Peyer's patch (tissue), 4 donors: ENCODE results near the gene ZFP92. TPM values are rescaled to one million over a fixed set of nuclear protein-coding genes. Genes with fewer than 3 reads are reported as not detected.

Experiments
- DNase-seq, 3 donors: peaks; one replicate each; pipeline ENCODE4 v3.0.0-alpha.2; 2017 to 2019
- H3K27ac ChIP-seq, 4 donors: fragments of 200-600 bp; sonication (generic); one replicate each; pipeline ENCODE4 v1.5.1; 2016 to 2019
- H3K27me3 ChIP-seq, 2 donors: fragments of 200-600 bp; sonication (generic); one replicate each; pipeline ENCODE4 v1.5.1; 2019
- H3K36me3 ChIP-seq, 3 donors: fragments of 200-600 bp; sonication (generic); one replicate each; pipeline ENCODE4 v1.5.1; 2016 to 2019
- H3K4me1 ChIP-seq, 4 donors: fragments of 200-600 bp; sonication (generic); one replicate each; pipeline ENCODE4 v1.5.1; 2016 to 2019
- H3K4me3 ChIP-seq, 4 donors: fragments of 200-600 bp; sonication (generic); 1 replicate in 3 of 4; 2 replicates in 1 of 4; pipeline ENCODE4 v1.5.1; 2016 to 2019; ENCODE audit warnings: mild to moderate bottlenecking in 1 of 4
- H3K9me3 ChIP-seq, 4 donors: fragments of 200-600 bp; sonication (generic); one replicate each; pipeline ENCODE4 v1.5.1; 2016 to 2019; ENCODE audit warnings: mild to moderate bottlenecking in 1 of 4
- POLR2A ChIP-seq, 2 donors: fragments of 450-650 bp; IDR thresholded peaks; one replicate each; pipeline ENCODE4 v1.5.1; 2017; ENCODE audit warnings: antibody characterized with exemption in 2 of 2, mild to moderate bottlenecking in 2 of 2, moderate library complexity in 2 of 2
- total RNA-seq, 4 donors: library from RNA; depleted of rRNA; stranded (reverse); fragments of >200 nt; gene quantifications; one replicate each; pipeline ENCODE4 v1.1.0, GENCODE V29; 2016
- TF ChIP-seq, protein P1 (sequence below), 6 experiments: fragments of 450-650 bp in 4 of 6; fragments of 200-600 bp in 2 of 6; sonication (generic) in 1 of 6; IDR thresholded peaks; one replicate each; pipeline ENCODE4 v1.5.1; 2017 to 2019; ENCODE audit warnings: antibody characterized with exemption in 6 of 6, mild to moderate bottlenecking in 3 of 6, moderate library complexity in 1 of 6

Gene ZFP92
- total RNA-seq, 4 donors from 2014 or later: 0.19 to 2.3 (median 0.81) TPM

DNA sequence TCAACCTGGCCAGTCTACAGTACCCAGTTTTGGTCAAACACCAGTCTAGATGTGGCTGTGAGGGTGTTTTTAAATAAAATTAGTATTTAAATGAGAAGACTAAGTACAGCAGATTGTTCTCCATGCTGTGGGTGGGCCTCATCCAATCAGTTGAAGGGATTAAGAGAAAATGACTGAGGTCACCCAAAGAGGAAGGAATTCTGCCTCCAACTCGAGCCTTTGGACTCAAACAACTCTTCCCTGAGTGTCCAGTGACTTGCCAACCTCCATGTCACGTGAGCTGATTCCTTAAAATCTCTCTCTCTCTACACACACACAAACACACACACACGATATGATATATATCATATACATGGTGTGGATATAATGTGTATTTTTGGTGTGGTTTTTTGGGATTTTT lies 24.6 kb downstream of the ZFP92 start:
- no peak overlapping the region for H3K4me3 ChIP-seq
- no peak overlapping the region for H3K27ac ChIP-seq
- no peaks in the 10 kb centered on the region for H3K27me3 ChIP-seq
- H3K36me3 ChIP-seq: no peaks in the 10 kb centered on the region
- H3K4me1 ChIP-seq: no peaks in the 10 kb centered on the region
- DNase-seq: no peak
- H3K9me3 ChIP-seq: peaks cover 0 to 3% (median 0%) of the 10 kb centered on the region in 4 donors
- TF ChIP-seq POLR2A (IDR thresholded peaks at IDR 0.05): no peak
- TF ChIP-seq, protein P1, sequence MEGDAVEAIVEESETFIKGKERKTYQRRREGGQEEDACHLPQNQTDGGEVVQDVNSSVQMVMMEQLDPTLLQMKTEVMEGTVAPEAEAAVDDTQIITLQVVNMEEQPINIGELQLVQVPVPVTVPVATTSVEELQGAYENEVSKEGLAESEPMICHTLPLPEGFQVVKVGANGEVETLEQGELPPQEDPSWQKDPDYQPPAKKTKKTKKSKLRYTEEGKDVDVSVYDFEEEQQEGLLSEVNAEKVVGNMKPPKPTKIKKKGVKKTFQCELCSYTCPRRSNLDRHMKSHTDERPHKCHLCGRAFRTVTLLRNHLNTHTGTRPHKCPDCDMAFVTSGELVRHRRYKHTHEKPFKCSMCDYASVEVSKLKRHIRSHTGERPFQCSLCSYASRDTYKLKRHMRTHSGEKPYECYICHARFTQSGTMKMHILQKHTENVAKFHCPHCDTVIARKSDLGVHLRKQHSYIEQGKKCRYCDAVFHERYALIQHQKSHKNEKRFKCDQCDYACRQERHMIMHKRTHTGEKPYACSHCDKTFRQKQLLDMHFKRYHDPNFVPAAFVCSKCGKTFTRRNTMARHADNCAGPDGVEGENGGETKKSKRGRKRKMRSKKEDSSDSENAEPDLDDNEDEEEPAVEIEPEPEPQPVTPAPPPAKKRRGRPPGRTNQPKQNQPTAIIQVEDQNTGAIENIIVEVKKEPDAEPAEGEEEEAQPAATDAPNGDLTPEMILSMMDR (IDR thresholded peaks at IDR 0.05): no peak

DNA sequence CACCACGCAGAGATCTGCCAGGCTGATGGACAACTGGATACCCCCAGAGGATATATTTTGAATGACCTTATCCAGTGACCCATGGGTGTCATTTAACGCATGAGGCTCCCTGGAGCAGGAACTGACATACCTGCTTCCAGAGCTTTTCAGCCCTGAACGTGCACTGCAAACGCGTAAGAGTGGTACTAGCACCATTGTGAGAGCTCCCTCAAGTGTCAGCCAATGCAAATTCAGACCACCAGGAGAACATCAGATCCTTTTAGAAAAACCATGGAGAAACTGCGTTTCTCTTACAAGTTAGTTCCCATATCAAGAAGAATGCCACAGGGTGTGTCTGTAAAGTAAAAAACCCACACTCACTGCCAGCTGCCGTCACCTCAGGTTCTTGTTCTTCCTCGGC lies 27.3 kb downstream of the ZFP92 start:
- Histone ChIP-seq H3K36me3 (no peaks in the 10 kb centered on the region), H3K9me3 (no peaks in the 10 kb centered on the region), H3K27me3 (no peaks in the 10 kb centered on the region), H3K4me3 (no peak overlapping the region), H3K27ac (no peak overlapping the region), H3K4me1 (no peaks in the 10 kb centered on the region)
- DNase-seq: no peak
- TF ChIP-seq, protein P1 (IDR thresholded peaks at IDR 0.05): peak in 1 of 6 experiments; percentile 11
- no peak for TF ChIP-seq POLR2A (IDR thresholded peaks at IDR 0.05)

DNA sequence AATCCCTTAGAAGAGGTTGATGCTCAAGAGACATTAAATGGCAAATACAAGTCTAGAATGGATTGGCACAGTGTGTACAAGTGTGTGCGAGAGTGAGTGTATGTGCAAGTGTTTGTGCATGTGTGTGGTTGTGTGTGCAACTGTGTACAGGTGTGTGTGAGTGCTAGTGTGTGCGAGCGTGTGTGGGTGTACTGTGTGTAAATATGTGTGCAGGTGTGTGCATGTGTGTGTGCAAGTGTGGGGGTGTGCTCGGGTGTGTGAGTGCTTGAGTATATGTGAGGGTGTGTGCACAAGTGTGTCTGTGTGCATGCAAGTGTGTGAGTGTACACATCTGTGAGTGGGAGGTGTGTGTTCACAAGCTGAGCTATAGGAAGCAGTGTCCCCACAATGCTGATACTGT lies 28.7 kb downstream of the ZFP92 start:
- no peak overlapping the region for H3K27ac ChIP-seq
- TF ChIP-seq, protein P1 (IDR thresholded peaks at IDR 0.05): no peak
- no peak for TF ChIP-seq POLR2A (IDR thresholded peaks at IDR 0.05)
- no peak for DNase-seq
- H3K36me3 ChIP-seq: no peaks in the 10 kb centered on the region
- H3K4me1 ChIP-seq: no peaks in the 10 kb centered on the region
- no peaks in the 10 kb centered on the region for H3K9me3 ChIP-seq
- H3K27me3 ChIP-seq: no peaks in the 10 kb centered on the region
- no peak overlapping the region for H3K4me3 ChIP-seq

DNA sequence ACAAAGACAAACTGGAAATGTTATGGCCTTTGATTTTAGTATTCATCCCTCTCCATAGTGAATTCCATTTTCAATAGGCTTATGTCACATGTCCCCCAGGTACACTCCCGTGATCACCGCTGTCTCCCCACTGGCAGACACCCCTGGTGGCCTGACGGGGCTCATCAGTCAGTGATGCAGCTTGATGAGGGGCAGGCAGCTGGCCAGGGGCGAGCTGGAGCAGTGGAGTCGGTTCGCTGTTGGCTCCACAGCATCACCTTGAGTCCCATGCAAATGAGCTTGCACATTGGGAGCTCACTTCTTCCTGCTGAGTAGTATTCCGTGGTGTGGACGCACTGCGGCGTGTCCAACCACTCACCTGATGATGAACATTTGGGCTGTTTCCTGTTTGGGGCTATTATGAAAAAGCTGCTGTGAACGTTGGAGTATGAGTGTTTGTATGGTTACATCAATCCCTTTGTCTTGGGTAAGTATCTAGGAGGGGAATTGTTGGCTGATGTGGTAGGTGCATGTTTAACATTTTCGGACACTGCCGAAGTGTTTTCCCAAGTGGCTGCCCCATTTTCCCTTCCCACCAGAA lies 29.4 kb downstream of the ZFP92 start:
- no peaks in the 10 kb centered on the region for H3K4me1 ChIP-seq
- no peaks in the 10 kb centered on the region for H3K36me3 ChIP-seq
- no peaks in the 10 kb centered on the region for H3K9me3 ChIP-seq
- H3K27me3 ChIP-seq: no peaks in the 10 kb centered on the region
- H3K27ac ChIP-seq: no peak overlapping the region
- DNase-seq: no peak
- H3K4me3 ChIP-seq: no peak overlapping the region
- TF ChIP-seq, protein P1 (IDR thresholded peaks at IDR 0.05): no peak
- no peak for TF ChIP-seq POLR2A (IDR thresholded peaks at IDR 0.05)

DNA sequence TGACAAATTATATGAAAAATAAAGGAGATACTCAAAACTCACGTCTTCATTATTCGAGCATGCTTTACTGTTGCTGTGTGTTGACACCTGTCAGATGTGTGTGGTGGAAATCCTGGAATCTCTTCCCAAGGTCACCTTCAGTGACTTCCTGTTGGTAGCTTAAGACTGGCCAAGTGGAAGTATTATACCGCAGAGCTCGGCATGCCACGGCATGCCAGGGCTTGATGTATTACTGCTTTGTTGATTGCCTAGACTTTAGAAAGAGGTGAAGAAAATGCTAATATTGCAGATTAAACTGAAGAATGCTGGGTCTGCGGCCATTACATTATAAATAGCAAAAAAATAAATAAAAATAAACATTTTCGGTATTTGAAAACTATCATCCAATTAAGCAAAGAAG lies 30.0 kb downstream of the ZFP92 start:
- Histone ChIP-seq H3K27ac (no peak overlapping the region), H3K9me3 (no peaks in the 10 kb centered on the region), H3K4me3 (no peak overlapping the region), H3K36me3 (no peaks in the 10 kb centered on the region), H3K4me1 (no peaks in the 10 kb centered on the region), H3K27me3 (no peaks in the 10 kb centered on the region)
- TF ChIP-seq, protein P1 (IDR thresholded peaks at IDR 0.05): no peak
- no peak for TF ChIP-seq POLR2A (IDR thresholded peaks at IDR 0.05)
- DNase-seq: no peak

DNA sequence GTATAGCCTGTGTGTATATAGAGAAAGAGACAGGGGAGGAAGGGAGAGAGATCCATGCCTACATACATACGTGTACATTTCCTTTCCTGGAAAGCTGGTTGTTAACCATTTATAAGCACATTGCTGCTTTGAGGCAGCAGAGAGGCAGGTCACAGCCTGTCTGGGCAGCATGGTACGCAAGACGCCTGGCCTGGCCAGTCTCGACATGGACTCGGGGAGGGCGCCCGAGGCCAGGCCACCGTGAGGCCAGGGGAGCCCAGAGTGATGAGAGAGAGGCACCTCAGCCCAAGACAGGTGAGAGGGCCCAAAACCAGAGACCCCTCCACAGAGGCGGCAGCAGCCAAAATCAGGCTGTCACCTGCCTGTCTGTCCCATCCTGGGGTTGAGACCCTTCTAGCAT lies 30.7 kb downstream of the ZFP92 start:
- no peaks in the 10 kb centered on the region for H3K9me3 ChIP-seq
- no peaks in the 10 kb centered on the region for H3K36me3 ChIP-seq
- H3K4me1 ChIP-seq: no peaks in the 10 kb centered on the region
- DNase-seq: no peak
- no peak overlapping the region for H3K27ac ChIP-seq
- no peak overlapping the region for H3K4me3 ChIP-seq
- H3K27me3 ChIP-seq: no peaks in the 10 kb centered on the region
- no peak for TF ChIP-seq POLR2A (IDR thresholded peaks at IDR 0.05)
